GM12891 (cell line): ENCODE data around the gene ADCY5.

ENCODE experiments used
- DNase-seq: peaks from one replicate; pipeline ENCODE4 v3.0.0; 2011; ENCODE audit warnings: low spot score; ENCODE audit not compliant: insufficient read length
- FAIRE-seq: peaks from 2 replicates; lab custom pipeline; 2011; peaks lifted over from hg19 to GRCh38; lab: Jason Lieb, UNC
- PAX5 ChIP-seq: IDR thresholded peaks from 2 replicates; pipeline ENCODE4 v1.6.1; 2011; ENCODE audit warnings: low read length, moderate library complexity, mild to moderate bottlenecking; ENCODE audit not compliant: insufficient read depth, severe bottlenecking
- POLR2A ChIP-seq: IDR thresholded peaks from 2 replicates; pipeline ENCODE4 v1.6.1; 2011; ENCODE audit warnings: low read depth, low read length, control low read depth
- POLR2AphosphoS5 ChIP-seq: IDR thresholded peaks from 2 replicates; pipeline ENCODE4 v1.6.1; 2011; ENCODE audit warnings: low read depth, low read length, control low read depth
- POU2F2 ChIP-seq: IDR thresholded peaks from 2 replicates; pipeline ENCODE4 v1.6.1; 2011; ENCODE audit warnings: low read depth, mild to moderate bottlenecking, control low read depth, low read length, moderate library complexity
- SPI1 ChIP-seq: IDR thresholded peaks from 2 replicates; pipeline ENCODE4 v1.6.1; 2011; ENCODE audit warnings: low read depth, low read length, control low read depth
- TAF1 ChIP-seq: IDR thresholded peaks from 2 replicates; pipeline ENCODE4 v1.6.1; 2011; ENCODE audit warnings: low read depth, low read length, control low read depth

The ADCY5 gene

DNA sequence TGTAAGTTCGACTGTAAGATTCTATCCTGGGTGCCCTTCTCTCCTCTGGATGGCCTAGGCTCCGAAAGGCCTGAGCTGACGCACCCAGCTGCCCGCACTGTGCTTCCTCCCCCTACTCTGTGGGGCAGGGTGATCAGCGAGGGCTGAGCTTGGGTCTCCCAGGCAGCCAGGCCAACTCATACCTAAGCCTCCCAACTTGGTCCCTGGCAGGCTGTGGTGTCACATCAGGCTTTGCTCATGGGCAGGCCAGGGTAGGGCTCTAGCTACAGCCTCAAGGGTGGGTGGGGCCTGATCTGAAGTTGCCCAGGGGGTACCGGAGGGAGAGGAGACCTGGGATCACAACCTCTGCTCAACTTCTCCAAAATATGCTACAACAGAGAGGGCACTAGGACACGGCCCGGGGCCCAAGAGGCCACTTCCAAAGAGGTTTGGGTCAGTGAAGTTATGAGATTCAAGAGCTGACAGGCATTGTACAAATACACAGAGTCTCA, 123.1 kb downstream of the ADCY5 start:
- no peak for FAIRE-seq
- no peak for DNase-seq
- no peak for TF ChIP-seq POLR2A
- no peak for TF ChIP-seq POLR2AphosphoS5
- TF ChIP-seq POU2F2 = no peak

DNA sequence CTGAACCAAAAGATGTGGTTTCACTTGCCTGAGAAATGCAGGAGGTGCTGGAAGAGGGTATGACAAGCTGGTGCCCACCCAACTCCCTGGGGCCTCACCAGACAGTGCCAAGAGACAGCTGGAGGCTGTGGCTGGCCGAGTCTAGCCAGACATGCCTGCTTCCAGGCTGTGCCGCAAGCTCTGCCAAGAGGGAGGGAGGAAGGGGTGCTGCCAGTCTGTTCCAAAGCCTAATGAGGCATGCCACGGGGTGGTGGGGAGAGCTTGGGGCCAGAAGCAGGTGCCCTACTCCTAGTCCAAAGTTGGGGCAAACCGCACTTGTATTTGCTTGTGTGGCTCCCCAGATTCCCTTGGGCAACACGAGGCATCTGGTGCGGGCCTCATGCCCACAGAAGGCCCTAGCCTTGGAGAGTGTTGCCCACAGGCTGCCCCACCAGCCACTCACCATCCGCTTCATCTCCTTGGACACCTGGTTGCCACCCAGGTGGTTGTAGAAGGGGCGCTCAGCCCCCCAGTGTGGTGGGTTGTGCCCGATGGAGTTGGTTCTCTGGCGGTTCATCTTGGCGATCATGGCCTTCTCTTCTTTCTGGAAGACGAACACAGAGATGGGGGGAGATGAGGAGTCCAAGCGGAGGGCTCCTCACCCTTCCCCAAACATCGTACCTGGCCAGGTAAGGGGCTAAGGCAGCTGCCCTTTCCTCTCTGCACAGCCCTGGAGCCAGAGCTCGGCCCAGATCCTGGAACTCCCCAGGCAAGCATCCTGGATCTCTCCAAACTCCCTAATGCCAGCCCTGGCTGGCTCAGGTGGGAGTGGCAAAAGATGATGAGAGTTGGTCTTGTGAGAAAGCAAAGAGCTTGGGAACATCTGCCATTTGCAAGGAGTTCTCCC, 123.8 kb downstream of the ADCY5 start:
- DNase-seq = no peak
- no peak for TF ChIP-seq POLR2AphosphoS5
- no peak for TF ChIP-seq PAX5
- no peak for TF ChIP-seq TAF1
- no peak for TF ChIP-seq POLR2A
- no peak for TF ChIP-seq SPI1
- no peak for TF ChIP-seq POU2F2
- FAIRE-seq = no peak

DNA sequence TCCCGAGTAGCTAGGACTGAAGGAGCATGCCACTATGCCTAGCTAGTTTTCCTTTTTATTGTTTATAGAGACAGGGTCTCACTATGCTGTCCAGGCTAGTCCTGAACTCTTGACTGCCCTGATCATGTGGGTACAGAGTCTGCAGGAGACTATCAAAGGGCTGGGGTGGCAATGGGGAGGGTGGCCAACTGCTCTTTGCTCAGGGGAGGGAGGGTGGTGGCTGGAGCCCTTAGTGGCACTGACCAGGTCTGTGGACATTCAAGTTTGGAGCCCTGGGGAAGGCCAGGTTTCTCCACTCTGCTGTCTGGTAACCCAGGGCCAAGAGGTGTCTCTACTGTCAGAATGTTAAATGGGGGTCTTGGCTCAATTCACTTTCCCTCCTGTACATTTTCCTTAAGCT, 125.1 kb downstream of the ADCY5 start:
- DNase-seq = no peak
- no peak for FAIRE-seq
- TF ChIP-seq POU2F2 = no peak
- no peak for TF ChIP-seq POLR2A
- no peak for TF ChIP-seq PAX5
- TF ChIP-seq POLR2AphosphoS5 = no peak
- TF ChIP-seq SPI1 = no peak
- no peak for TF ChIP-seq TAF1

DNA sequence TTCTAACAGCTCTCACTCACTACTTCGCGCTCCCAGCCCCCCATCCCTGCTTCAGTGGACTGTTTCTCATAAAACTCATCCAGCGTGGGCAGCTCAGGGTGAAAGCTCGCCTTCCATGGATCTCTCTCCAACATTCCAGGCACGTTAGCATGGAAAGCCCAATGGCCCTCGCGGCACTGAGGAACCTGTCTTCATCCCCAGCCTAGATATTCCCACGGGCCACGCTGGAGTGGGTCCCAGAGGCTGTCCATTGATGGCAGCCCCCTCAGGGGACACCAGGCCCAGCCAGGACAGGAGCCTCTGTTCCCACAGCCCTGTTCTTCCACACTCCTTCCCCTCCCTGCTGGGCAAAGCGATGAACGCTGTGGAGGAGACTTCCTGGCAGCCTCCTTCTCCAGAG, 126.0 kb downstream of the ADCY5 start:
- TF ChIP-seq POLR2A (no peak), TAF1 (no peak), SPI1 (no peak), POU2F2 (no peak), PAX5 (no peak), POLR2AphosphoS5 (no peak)
- FAIRE-seq = no peak

DNA sequence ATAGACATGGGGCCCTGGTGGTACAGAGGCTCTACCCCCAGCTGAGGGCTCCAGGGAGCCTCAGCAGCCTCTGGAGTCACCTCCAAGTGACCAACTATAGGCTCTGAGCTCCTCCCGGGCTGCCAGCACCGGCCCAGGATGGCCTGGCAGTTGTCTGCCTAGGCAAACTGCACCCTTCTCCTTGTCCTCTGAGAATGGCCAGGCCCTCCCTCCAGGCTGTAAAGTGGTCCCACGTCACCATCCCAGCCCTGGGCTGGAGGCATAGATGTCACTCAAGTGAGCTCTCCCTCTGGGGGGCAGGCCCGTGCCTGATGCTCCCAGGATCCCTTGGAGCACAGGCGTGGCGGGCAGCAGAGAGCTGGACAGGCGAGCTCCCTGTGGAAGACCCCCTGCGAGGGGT, 127.1 kb downstream of the ADCY5 start:
- no peak for FAIRE-seq
- TF ChIP-seq TAF1 = no peak
- TF ChIP-seq POLR2AphosphoS5 = no peak
- no peak for TF ChIP-seq SPI1
- no peak for DNase-seq

More for the DNA sequence above, 126.0 kb downstream of the ADCY5 start:
- DNase-seq = no peak

DNA sequence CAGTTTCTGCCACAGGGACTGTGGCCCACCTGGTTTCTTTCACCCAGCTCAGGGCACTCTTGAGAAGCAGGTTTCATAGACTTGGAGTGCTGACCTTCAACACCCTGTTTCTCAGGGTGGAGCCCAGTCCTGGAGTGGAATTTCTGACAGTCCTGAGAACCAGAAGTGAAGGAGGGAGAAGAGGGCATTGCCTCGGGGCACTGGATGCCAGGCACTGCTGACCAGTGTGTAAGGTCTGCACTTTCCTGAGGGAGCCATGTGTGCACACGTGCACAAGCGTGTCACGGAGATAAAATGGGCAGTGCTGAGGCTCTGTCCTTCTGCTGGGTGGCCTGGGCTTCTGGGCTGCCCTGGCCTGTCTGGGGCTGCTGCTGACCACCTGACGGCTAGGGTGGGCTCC, 128.7 kb downstream of the ADCY5 start:
- no peak for FAIRE-seq
- no peak for DNase-seq

DNA sequence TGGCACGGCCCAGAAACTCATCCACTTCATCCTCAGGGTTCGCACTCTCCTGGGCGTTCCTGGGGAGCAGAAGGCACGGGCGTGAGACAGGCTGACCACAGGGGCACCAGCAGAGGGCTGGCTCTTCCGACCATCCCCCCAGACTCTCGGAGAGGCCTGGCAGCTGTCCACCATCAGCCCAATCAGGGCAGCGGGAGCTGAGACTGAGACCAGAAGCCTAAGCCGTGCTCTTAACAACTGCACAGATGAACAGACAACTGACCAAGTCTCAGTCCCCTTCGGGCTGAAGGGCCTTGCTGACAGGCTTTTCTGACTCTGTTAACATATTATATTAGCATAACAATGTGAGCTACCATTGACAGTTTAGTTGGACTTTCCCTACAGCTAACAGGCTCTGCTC, 129.1 kb downstream of the ADCY5 start:
- no peak for FAIRE-seq

More for the DNA sequence above, 128.7 kb downstream of the ADCY5 start:
- no peak for TF ChIP-seq PAX5
- TF ChIP-seq TAF1 = no peak
- TF ChIP-seq SPI1 = no peak
- no peak for TF ChIP-seq POLR2AphosphoS5
- TF ChIP-seq POU2F2 = no peak
- no peak for TF ChIP-seq POLR2A

DNA sequence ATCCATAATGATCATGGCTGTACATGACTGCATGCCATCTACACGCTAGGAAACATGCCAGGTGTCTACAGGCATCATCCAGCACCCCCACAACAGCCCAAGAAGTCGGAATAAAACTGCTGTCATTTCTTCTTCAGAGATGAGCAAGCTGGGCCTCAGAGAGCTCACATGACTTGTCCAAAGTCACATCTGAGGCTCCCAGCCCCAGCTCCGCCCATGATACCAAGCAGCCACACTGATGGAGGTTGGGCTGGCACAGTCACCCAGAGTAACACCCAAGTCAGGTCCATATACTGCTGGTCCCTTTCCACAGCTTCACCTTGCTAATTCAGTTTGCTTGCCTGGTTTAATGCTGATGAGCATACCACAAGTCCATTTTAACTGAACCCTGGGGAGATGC, 130.5 kb downstream of the ADCY5 start:
- DNase-seq = no peak
- no peak for TF ChIP-seq PAX5
- FAIRE-seq = no peak

More for the DNA sequence above, 129.1 kb downstream of the ADCY5 start:
- DNase-seq = no peak
- TF ChIP-seq TAF1 = no peak

DNA sequence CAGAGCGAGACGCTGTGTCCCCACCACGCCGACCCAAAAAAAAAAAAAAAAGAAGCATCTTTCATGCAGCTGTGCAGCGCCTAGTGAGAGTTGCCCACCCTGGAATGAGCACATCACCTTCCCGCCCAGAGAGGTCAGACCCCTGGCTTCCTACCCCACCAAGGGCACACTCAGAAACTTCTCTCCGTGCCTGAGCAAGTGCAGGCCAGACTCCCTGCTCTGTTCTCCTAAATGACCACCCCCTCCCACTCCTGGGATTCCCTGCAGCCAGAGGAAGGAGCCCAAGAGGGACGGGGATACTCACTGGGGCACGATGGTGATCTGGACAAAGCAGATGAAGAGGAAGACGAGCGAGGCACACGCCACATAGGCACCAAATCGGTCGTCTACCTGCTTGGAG, 131.2 kb downstream of the ADCY5 start:
- FAIRE-seq (no peak), DNase-seq (no peak)
- no peak for TF ChIP-seq POLR2AphosphoS5
- no peak for TF ChIP-seq TAF1
- no peak for TF ChIP-seq POU2F2
- TF ChIP-seq PAX5 = no peak
- no peak for TF ChIP-seq POLR2A
- no peak for TF ChIP-seq SPI1

DNA sequence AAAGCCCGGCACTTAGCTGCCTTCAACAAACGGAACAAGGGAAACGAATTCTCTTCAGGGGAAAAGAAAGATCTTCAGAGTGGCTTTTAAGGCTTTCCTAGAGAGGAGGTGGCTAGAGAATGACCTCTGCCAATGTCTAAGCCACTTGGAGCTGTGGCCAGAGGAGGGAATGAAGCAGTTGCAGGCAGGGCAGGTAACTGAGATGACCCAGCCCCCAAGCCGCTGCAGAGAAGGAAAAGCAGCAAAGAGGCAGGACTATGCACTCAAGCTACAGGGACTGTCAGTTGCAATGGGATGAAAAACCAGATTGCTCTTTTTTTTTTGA, 133.7 kb downstream of the ADCY5 start:
- FAIRE-seq = no peak

More for the DNA sequence above, 133.7 kb downstream of the ADCY5 start:
- TF ChIP-seq POLR2AphosphoS5 (no peak), POLR2A (no peak), PAX5 (no peak), SPI1 (no peak), TAF1 (no peak), POU2F2 (no peak)
- no peak for DNase-seq
